Measurements from ENCODE around the gene SLC25A33.

Gene SLC25A33

DNA sequence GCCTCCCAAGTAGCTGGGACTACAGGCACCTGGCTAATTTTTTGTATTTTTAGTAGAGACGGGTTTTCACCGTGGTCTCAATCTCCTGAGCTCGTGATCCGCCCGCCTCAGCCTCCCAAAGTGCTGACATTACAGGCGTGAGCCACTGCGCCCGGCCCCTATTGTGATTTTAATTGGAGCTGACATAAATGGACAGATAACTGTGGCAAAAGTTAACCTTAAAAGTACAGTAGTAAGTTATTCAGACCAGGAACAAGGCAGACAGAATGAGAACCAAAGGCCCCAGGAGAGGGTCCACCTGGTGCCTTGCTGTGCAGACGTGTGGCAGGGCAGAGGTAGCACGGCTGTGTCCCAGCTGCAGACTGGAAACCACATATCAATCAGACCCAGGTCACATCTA is 60.5 kb downstream of the SLC25A33 start:
- TF ChIP-seq, protein P1, sequence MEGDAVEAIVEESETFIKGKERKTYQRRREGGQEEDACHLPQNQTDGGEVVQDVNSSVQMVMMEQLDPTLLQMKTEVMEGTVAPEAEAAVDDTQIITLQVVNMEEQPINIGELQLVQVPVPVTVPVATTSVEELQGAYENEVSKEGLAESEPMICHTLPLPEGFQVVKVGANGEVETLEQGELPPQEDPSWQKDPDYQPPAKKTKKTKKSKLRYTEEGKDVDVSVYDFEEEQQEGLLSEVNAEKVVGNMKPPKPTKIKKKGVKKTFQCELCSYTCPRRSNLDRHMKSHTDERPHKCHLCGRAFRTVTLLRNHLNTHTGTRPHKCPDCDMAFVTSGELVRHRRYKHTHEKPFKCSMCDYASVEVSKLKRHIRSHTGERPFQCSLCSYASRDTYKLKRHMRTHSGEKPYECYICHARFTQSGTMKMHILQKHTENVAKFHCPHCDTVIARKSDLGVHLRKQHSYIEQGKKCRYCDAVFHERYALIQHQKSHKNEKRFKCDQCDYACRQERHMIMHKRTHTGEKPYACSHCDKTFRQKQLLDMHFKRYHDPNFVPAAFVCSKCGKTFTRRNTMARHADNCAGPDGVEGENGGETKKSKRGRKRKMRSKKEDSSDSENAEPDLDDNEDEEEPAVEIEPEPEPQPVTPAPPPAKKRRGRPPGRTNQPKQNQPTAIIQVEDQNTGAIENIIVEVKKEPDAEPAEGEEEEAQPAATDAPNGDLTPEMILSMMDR (IDR thresholded peaks at IDR 0.05; ENCODE audit: extremely low read depth, missing control alignments): no peak

DNA sequence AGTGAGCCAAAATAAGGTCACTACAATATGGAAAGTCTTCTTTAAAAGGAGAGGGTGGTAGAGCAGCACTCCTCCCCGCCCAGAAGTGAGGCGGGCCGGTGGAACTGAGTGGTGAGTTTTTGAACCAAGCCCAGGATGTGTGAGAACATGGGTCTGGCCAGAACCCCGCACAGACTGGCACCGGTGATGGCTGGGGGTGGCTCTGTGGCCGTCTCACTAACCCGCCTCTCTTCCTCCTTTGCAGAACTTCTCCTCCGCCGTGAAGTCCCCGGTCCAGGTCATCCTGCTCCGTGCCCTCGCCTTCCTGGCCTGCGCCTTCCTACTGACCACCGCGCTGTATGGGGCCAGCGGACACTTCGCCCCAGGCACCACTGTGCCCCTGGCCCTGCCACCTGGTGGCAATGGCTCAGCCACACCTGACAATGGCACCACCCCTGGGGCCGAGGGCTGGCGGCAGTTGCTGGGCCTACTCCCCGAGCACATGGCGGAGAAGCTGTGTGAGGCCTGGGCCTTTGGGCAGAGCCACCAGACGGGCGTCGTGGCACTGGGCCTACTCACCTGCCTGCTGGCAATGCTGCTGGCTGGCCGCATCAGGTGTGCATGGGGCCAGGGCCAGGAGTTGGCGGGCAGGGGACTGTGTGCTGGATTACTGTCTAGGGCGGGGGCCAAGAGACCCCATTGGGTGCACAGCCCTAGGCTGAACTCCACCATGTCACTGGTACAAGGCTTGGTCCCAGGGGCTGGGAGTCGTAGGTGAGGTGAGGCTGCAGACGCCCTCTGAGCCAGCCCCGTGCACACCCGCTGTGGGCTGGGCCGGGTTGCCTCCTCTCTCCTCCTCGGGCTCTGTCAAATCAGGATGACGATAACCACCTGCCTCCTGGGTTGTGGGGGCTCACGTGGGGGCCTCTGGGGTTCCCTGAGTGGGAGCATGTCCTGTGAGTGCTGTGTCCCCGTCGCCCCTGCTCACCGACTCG is 61.9 kb downstream of the SLC25A33 start:
- no peak for DNase-seq (ENCODE audit: low spot score)
- TF ChIP-seq, protein P1 (IDR thresholded peaks at IDR 0.05; ENCODE audit: extremely low read depth, missing control alignments): no peak

More for the DNA sequence above, 60.5 kb downstream of the SLC25A33 start:
- DNase-seq (ENCODE audit: low spot score): no peak

DNA sequence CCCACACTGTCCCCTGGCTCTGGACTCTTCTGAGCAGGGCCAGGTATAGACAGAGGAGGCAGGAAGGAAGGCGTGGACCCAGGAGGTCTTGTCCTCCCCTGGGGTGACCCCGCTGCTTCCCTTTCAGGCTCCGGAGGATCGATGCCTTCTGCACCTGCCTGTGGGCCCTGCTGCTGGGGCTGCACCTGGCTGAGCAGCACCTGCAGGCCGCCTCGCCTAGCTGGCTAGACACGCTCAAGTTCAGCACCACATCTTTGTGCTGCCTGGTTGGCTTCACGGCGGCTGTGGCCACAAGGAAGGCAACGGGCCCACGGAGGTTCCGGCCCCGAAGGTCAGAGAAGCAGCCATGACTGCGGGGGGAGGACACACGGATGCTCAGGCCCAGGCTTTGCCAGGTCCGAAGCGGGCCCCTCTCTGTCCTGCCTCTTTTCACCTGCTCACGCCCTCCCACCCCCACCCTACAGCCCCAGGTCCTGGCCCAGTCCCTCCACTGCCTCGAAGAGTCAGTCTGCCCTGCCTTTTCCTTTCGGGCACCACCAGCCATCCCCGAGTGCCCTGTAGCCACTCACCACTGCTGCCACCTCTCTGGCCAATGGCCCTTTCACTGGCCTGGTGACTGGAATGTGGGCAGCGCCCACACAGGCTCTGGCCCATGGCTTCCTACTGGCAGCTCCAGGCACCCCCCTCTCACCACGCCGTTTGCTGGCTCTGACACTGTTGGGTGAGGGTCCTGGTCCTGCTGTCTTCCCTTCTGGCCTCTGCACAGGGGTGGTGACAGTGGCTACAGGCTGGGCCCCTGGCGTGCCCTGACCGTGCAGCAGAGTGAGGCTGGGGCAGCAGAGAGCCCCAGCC is 62.9 kb downstream of the SLC25A33 start:
- no peak for DNase-seq (ENCODE audit: low spot score)
- TF ChIP-seq, protein P1 (IDR thresholded peaks at IDR 0.05; ENCODE audit: extremely low read depth, missing control alignments): no peak

DNA sequence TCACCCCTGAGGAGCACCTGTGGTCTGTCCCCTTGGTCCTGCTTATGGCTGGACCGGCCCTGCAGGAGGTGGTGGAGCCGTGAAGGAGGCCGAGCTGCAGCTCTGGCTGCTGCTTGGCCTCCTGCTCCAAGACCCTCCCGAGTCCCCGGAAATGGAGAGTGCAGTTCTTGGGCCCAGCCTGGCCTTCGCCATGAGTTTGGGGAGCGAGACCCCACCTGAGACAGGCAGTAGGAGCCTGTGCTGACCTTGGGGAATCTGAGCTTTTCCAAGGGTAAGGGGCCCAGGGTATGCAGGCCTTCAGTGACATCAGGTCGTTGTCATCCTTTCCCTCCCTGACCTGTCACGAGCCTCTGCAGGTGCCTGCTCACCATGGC is 63.5 kb downstream of the SLC25A33 start:
- TF ChIP-seq, protein P1 (IDR thresholded peaks at IDR 0.05; ENCODE audit: extremely low read depth, missing control alignments): no peak
- DNase-seq (ENCODE audit: low spot score): no peak

DNA sequence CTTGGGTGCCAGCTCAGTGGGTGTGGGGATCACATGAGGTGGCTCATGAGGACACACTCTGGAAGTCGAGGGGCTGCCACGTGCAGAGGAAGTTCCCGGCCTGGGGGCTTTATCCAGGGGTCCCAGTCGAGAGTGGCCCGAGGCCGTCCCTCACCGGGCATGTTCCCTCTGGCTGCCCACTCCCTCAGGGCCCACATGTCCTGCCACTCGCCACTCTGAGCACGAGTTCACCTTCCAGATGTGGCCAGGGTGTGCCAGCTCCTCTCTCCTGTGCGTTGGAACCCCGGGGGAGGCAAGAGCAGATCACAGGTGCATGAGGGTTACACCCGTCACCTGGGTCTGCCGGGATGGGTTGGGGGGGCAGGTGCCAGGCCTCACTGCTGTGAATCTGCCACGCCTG is 64.0 kb downstream of the SLC25A33 start:
- DNase-seq (ENCODE audit: low spot score): no peak
- TF ChIP-seq, protein P1 (IDR thresholded peaks at IDR 0.05; ENCODE audit: extremely low read depth, missing control alignments): no peak

DNA sequence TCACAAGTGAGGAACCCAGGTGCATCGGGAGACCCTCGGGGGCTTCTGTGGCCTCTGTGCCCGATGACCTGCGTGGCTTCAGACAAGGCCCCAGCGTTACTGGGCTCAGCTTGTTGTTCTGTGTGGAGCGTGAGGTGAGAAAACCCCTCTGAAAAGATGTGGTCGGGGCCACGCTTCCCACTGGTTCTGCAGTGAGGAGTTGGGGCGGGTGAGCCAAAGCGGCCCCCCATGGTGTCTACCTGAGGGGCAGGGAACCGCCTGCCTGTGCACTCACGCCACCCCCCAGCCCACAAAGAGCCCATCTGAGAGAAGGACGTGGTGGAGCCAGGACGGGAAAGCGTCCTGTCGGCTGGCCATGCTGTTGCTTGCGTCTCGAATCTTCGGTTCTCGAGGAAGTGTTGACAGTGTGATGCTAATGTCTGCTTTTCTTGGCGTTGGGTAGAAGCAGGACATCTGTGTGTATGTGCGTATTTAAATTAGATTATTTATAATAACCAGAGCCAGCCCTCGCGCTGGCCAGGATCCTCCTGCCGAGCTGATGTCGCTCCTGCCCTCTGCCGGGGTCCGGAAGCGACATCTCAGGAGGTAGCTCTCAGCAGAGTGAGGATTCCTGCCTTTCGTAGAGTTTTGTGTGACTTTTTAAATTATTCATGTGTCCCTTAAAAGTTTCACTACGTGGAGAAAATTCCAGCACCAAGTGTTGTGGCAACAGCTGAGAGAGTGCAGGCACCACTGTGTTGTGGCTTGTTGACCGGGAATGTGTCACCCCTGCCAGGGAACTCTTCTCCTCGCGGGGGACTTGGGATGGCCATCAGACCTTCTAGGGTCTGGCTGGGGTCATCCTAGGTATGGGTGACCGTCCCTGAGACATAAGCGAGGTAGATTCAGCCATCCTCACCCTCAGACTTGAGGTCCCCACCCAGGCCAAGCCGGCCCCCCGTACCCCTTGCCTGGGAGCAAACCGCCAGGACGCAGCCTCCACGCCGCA is 64.8 kb downstream of the SLC25A33 start:
- no peak for DNase-seq (ENCODE audit: low spot score)
- TF ChIP-seq, protein P1 (IDR thresholded peaks at IDR 0.05; ENCODE audit: extremely low read depth, missing control alignments): no peak

All from GM20000 (cell line).